Endothelial cell of umbilical vein (primary cell): ENCODE results near the gene EPB41L4B.

ENCODE experiments used
- GATA2 ChIP-seq: IDR thresholded peaks from 2 replicates; pipeline ENCODE4 v1.7.0; 2011; ENCODE audit warnings: low read depth, mild to moderate bottlenecking, moderate library complexity, mixed read lengths, low read length; ENCODE audit not compliant: insufficient read length, insufficient read depth
- MYC ChIP-seq: IDR thresholded peaks from one replicate; pipeline ENCODE4 v1.6.1; 2011; ENCODE audit warnings: mild to moderate bottlenecking, low read depth, low read length
- POLR2AphosphoS5 ChIP-seq: IDR thresholded peaks from 2 replicates; pipeline ENCODE4 v1.6.1; 2012; ENCODE audit warnings: low read depth, mild to moderate bottlenecking, control low read depth, low read length, moderate library complexity; ENCODE audit not compliant: insufficient read depth
- TF ChIP-seq, protein P1 (sequence below), 2 donors: IDR thresholded peaks; 1 replicate in 1 of 2; 2 replicates in 1 of 2; pipeline ENCODE4 v1.5.1; 2011; ENCODE audit warnings: low read length in 2 of 2, mild to moderate bottlenecking in 2 of 2, moderate library complexity in 2 of 2, control low read depth in 1 of 2, inconsistent platforms in 1 of 2, low read depth in 1 of 2; ENCODE audit not compliant: insufficient read depth in 1 of 2; ENCODE audit errors: extremely low read depth in 1 of 2

DNA sequence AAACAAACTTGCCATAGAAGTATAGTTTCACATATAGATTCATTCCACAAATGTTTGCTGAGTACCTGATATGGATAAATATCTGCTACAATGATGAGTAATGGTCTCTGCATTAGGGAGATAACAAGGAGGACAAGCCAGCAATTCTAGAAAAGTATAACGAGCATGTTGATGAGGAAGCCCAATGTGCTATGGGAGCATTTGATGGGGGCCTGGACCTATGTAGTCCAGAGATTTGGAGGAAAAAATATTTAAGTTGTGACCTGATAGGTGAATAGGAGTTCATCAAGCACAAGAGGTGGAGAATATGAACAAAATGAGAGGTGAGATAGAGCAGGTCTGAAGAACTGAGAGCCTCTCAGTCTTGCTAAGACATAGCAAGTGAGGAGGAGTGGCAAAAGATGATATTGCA lies 186.7 kb downstream of the EPB41L4B start:
- TF ChIP-seq, protein P1, sequence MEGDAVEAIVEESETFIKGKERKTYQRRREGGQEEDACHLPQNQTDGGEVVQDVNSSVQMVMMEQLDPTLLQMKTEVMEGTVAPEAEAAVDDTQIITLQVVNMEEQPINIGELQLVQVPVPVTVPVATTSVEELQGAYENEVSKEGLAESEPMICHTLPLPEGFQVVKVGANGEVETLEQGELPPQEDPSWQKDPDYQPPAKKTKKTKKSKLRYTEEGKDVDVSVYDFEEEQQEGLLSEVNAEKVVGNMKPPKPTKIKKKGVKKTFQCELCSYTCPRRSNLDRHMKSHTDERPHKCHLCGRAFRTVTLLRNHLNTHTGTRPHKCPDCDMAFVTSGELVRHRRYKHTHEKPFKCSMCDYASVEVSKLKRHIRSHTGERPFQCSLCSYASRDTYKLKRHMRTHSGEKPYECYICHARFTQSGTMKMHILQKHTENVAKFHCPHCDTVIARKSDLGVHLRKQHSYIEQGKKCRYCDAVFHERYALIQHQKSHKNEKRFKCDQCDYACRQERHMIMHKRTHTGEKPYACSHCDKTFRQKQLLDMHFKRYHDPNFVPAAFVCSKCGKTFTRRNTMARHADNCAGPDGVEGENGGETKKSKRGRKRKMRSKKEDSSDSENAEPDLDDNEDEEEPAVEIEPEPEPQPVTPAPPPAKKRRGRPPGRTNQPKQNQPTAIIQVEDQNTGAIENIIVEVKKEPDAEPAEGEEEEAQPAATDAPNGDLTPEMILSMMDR (IDR thresholded peaks at IDR 0.05; ENCODE audit: extremely low read depth in 1 of 2, insufficient read depth in 1 of 2, low read depth in 1 of 2, low read length in 2 of 2): no peak
- TF ChIP-seq GATA2 (no peak), POLR2AphosphoS5 (no peak), MYC (no peak)
